NCI-H82 treated with DMSO at 0.1 percent for 48 hours (cell line): ENCODE measurements around the gene RASGRP3.

ENCODE experiments used
- DNase-seq: peaks from one replicate; lab custom pipeline; 2025; ENCODE audit not compliant: unreplicated experiment; lab: John Stamatoyannopoulos, UW

Gene RASGRP3

DNA sequence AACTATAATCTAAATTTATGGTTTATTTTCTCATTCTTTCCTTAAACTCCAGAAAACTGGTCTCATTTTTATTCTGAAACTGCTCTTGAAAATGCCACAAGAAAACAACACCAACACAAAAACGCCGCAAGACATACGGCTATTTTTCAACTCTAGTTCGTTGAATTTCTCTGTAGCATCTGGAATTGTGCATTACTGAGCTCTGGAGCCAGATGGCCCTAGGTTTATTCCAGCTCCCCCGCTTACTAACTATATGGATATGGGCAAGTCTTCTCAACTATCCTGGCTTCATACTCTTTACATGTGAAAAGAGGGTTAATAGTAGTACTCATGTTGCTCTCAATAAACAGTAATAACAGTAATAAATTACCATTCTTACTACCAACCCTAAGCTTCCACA is 102.8 kb downstream of the RASGRP3 start:
- no peak for DNase-seq

DNA sequence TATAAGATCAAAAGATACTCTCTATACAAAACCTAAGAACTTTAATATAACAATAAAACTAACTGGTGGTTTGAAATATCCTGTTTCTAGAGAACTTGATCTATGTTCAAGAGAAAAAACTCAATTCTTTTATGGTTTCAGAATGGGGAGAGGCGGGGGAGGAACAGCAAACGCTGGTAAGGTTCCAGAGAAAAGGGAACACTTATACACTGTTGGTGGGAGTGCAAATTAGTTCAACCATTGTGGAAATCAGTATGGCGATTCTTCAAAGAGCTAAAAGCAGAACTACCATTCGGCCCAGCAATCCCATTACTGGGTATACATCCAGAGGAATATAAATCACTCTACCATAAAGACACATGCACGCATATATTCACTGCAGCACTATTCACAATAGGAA is 105.4 kb downstream of the RASGRP3 start:
- DNase-seq: no peak

DNA sequence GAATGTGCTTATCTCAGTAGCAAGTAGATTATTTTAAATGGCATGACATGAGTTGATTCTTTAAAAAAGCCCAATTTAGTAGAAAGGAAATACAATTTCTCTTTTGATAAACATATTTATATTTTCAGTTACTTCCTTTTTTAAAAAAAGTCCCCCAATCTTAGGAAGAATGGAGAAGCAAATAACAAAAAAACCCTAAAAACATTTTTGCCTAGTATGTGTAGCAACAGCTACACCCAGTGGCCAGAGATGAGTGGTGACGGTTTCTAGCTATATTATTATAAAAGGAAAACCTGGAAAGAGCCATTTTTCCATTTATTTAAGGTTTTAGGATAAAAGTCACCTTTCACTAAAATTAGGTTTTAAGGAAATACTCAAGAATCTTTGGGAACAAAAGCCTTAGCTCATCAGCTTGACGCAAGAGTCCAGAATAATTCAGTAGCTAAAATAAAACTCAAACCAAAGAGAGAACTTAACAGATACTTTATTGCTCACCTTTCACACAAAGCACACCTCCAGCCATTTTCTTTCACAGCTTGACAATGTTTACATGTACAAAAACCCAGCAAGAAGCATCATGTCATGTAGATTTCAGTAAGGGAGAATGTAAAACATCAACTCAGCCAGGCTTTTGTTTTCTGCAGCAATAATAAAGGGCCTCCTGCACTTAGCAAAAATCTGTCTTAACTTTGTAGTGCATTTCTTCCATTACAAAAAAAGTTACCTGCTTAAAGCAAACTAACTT is 106.9 kb downstream of the RASGRP3 start:
- no peak for DNase-seq

DNA sequence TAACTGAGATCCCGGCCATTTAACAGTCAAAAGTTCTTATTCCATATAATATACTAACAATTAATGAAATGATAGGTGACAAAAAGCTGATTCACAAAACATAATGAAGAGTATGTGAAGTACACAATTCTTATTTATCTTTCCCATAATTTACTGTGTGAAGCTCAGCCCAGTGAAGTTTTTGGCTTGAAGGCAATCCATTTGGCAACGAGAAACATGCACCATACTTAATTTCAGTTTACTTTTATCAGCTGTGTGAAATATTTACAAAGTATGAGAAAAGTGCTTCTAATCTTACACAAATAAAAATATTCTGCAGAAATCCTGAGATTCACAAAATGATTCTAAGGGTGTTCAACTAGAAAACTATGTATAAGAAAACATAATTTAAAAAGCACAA is 110.3 kb downstream of the RASGRP3 start:
- no peak for DNase-seq

DNA sequence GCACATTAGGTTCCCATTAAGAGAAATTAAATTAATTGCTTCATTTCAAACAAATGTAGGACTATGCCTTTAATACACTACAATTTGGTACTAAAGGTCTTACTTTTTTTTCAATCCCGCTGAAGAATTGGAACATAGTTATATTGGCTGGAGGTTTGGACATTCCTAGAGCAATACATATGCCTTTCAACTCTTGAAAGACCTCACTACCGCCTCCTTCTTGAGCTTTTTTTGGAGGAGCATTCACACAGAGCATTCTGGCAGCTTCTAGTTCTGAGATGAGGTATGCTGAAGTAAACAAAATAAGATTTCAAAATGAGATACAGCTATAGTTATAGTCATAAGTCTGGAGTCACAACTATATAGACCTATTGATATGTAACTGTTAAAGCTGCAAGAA is 111.8 kb downstream of the RASGRP3 start:
- no peak for DNase-seq

DNA sequence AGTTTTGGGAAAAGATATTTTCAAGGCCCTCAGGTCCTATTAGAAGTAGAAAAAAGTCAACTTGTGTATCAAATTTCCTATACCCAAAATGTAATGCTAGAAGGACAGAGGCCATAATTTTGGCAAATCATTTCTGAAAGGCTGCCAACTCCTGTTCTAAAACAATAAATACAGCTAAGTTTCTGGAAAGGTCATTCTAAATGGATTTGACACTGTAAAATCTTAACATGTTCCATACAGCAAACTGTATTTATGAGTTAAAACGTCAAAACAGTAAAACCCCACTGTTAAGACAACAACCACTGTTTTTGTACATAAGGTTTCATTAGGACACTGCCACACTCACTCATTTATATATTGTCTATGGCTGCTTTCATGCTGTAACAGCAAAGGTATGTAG is 113.0 kb downstream of the RASGRP3 start:
- DNase-seq: no peak

DNA sequence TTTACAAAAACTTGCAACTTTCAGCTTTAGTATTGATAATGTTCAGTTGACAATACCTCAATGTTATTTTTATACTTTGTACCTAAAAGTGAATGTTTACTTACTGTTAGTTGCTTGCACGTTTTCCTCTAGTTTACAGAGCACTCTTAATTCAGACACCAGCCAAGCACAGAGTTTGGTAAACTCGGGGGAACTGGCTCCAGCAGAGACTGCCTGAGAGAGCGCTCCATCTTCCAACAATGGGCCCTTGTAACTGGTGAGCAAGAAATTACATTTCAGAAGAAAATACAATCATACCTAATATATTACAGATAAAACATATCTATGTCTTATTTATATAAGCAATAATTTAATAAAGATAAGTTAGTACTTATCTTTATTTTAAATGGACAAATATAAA is 118.9 kb downstream of the RASGRP3 start:
- DNase-seq: no peak

DNA sequence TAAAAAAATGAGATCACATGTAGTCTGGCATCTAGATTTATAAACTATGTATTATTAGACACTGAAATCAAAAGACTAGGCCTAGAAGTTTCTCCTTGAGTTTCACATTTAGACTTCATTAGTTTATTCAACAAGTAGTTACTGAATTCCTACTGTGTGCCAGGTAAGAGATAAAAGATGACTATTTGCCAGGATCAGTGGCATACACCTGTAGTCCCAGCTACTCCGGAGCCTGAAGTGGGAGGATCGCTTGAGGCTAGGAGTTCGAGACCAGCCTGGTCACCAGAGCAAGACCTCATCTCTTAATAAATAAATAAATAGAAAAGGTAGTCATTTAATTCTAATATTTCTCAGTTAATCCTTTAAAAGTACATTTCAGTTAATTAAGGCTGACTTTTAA is 120.6 kb downstream of the RASGRP3 start:
- DNase-seq: no peak

DNA sequence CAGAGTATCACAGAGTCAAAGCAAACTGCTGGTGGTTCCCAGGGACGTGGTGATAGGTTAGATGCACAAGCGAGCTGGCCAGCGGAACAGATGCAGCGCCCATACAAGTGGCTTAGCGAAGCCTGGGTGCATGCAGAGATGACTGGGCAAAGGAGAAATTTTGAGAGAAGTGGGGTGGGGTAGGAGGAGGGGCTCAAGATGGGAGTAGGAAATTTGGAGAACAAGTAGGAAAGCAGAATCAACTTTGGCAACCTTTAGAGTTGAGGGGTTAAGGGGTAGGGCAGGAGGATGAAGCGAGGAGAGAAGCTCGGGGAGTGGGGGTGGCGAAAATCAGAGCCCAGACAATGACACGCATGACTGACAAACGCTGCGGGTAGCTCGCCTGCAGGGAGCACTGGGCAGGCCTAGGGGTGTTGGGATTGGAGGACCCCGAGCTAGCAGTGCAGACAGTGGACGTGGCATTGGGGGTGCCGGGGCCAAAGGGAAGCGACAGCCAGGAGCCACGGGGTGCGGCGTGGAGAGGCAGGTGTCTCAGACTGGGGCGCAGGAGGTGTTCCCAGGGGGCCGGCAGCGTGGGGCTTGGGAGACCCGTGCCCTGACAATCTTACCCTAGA is 122.2 kb downstream of the RASGRP3 start:
- no peak for DNase-seq

DNA sequence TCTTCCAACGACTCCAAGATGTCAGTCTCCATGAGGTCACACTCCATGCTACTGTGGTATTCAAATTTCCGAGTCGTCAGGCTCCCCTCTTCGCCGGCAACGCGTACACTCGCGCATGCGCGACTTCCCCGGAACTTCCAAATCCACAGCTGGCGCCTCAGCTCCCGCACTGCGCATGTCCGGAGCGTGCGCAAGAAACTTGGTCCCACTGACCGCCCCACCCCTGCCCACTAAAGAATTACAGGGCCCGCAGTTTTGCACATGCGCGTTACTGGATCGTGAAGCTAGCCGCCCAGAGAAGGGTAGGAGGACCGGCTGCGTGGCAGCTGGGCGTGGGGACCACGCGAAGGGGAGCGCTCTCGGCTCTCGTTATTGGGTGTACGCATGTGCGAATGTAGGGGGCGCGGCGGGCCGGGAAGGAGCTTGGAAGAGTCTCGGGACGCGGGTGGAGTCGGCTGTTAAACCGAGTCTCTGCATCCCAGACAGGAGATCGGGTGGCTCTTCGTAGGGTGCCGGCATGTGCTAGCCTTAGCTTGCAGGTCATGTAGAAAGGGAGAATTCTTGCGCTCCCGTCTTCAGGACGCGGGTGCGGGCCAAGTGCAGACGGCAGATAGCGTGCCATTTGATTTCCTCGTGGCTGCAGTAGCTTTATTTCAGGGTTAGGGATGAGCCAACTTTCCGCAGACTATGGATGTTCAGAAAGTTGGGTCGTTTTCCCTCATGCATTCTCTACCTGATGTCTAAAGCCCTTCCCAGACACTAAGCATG is 122.9 kb downstream of the RASGRP3 start, which contains the start of gene FAM98A:
TSS of gene FAM98A (minus strand) at position 125 of the 768 bp plus-strand sequence. CDS start at position 47, 78 bp downstream.
- DNase-seq: peak; percentile 97

DNA sequence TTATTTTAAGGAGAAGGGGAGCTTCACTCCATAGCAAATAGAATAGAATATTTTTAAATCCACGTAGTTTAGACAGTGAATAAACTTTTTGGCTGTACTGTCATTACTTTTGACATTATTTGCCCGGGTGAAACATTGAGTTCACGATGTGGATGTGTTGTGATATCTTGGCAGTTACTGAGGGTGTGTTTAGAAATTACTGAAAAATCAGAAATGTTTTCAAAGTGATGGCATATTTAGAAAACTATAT is 123.4 kb downstream of the RASGRP3 start:
- no peak for DNase-seq

DNA sequence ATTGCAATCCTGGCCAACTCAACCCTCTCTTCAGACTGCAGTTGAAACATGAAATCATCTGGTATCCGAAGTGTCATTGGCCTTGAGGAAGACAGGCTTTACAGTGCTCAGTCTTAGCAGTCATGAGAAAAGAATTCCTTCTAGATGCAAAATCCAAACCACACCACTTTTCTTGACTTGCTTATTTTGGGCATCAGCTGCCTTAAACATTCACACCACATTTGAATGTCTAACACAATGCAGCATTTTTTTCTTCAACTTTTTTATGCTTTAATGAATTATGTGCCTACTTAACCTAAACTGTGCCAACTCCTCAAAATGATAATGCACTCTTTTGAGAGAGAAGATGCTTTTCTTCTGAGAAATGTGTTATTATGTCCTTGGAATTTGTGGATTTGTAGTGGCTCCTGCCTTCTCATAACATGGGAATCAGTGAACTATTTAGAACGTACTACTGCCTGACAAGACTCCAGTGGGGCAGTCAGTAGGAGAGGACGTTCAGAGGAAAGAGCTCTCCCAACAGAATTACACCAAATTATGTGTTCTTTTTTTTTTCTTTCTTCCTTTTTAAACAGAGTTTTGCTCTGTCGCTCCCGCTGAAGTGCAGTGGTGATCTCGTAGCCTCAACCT is 125.9 kb downstream of the RASGRP3 start:
- DNase-seq: no peak

DNA sequence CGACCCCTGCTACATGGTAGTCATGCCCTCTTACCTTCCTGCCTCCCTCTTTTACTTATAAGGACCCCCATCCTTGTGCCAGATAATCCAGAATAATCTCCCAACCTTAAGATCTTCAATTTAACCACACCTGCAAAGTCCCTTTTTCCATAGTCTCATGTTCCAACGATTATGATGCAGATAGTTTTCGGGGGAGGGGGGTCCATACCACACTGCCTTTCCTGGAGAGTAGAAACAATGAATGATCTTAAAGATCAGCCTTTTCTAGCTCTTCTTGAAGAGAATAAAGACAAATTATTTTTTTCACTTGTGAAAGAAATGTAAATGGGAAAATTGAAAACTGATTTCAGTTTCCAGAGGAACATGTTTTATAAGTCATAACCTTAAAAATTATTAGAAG is 127.0 kb downstream of the RASGRP3 start:
- no peak for DNase-seq

DNA sequence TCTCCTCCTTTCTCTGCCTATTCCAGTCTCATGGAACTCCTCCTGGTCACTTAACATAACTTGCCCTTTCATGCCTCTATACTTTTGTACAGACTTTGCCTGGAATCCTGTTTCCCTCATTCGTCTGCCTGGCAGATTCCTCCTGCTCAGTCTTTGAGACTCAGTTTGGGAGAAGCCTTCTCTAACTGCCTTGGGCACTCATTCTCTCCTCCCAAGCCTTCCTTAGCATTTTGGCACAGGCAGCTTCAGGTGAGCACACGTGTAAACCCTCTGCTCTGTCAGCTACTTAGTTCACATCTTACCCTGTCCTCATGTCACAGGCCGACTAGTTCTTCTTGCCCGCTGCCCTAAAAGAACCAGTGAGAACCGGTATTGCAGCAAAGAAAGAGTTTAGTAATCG is 128.6 kb downstream of the RASGRP3 start:
- no peak for DNase-seq

DNA sequence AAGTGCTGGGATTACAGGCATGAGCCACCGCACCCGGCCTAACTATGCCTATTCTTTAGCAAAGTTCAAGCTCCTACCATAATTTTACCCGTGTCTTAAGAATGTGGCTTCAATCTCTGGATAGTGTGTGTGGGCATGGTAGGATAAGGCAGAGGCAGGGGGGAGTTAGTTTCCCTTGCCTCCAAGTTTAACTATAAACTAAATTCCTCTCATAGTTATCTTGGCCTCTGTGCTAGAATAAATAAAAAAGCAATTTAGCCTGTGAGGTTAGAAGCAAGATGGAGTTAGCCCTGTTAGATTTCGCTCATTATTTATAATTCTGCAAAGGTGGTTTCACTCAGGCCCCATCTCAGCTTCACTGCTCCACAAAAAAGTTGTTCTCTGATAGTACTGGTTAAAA is 129.7 kb downstream of the RASGRP3 start:
- DNase-seq: no peak

DNA sequence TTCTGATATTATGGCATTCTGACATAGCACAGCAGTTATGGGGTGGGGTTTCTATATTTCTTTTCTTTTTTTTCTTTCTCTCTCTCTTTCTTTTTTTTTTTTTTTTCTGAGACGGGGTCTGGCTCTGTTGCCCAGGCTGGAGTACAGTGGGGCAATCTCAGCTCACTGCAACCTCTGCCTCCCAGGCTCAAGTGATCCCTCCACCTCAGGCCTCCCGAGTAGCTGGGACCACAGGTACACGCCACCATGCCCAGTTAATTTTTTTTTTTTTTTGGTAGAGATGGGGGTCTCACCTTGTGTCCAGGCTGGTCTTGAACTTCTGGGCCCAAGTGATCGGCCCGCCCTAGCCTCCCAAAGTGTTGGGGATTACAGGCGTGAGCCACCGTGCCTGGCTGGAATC is 130.2 kb downstream of the RASGRP3 start:
- no peak for DNase-seq

DNA sequence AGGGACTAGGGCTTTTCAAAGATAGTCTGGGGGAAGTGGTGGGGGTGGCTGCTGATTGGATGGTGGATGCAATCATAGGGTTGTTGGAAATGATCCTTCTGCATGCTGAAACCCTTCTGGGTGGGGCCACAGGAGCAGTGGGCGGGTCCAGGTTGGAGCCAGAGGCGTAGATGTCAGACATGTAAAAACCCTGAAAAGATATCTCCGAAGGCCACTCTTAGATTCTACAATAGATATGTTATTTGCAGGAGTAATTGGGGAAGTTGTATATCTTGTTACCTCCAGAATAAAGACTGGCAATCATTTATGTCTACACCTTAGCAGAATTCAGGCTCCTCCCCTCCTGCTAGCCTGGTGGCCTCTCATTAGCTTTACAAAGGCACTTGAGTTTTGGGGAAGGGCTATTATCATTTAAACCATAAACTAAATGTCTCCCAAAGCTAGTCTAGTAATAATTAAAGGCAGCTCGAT is 130.8 kb downstream of the RASGRP3 start:
- no peak for DNase-seq

DNA sequence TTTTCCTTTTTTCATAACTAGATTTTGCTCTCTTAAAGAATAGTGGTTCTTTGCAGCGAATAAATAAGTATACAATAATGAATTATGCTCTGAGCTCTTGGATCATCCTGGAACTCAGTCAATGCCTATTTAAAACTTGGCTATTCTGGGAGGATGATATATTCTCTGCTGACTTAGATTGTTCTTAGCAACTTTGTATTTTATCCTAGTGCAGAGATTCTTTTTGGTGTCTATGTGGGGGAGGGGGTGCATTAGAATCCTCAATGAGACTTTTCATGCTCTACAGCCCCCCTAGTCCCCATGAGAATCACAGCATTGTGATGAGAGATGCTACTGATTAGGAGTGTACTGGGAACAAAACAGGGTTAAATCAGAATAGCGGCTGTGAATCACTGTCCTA is 131.5 kb downstream of the RASGRP3 start:
- no peak for DNase-seq

DNA sequence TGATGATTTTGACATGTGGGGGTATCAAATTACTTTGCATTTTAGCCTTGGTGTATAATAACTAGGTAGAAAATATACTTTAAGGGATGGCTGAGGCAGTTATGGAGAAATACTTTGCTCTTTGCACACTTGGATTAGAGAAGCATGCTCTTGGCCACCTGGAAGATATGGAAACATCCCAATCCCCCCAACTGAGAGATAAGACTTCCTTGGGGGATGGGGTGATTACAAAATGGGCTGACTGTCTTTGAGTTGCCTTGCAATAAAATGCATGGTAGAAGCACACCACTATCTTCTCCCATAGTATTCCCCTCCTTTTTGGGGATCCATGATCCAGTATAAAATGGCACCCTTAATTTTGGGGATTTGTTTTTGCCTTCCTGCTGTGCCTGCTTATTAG is 137.7 kb downstream of the RASGRP3 start:
- DNase-seq: no peak
